ENCODE measurements around the gene ZNF253.
"Not testable (repeated sequence)": the region's sequence is repeated elsewhere in the genome, so short reads cannot be mapped to it uniquely, and the experiment has no call there.

Gene ZNF253
- total RNA-seq: 12.0 reads per million, percentile 35 among the genes with 10 or more reads in this experiment

- DNase-seq: peak; percentile 93
Measured at GRCh38 chr19:19865750-19866610, at the start of gene ZNF253. TSS of gene ZNF253 (plus strand) at chr19:19865882. CDS start at chr19:19865997, 115 bp downstream.

GRCh38 chr19:19816679-19817078, 49.0 kb upstream of the ZNF253 start:
- no peak for DNase-seq

- DNase-seq: peak; percentile 62
Measured at GRCh38 chr19:19817357-19817756, 48.3 kb upstream of the ZNF253 start.

- peak; percentile 6 for DNase-seq
Measured at GRCh38 chr19:19820774-19821320, 44.8 kb upstream of the ZNF253 start.

GRCh38 chr19:19821366-19821951, 44.2 kb upstream of the ZNF253 start, which contains the start of gene ZNF506:
TSS of gene ZNF506 (minus strand) at chr19:19821750. CDS start at chr19:19821603, 147 bp downstream.
- peak; percentile 97 for DNase-seq

GRCh38 chr19:19821976-19822375, 43.7 kb upstream of the ZNF253 start:
- not testable (repeated sequence) for DNase-seq

- DNase-seq: no peak
Measured at GRCh38 chr19:19823916-19824315, 41.8 kb upstream of the ZNF253 start.

GRCh38 chr19:19826875-19827274, 38.8 kb upstream of the ZNF253 start:
- DNase-seq: no peak

GRCh38 chr19:19835560-19836038, 30.1 kb upstream of the ZNF253 start:
- DNase-seq: no peak

GRCh38 chr19:19847781-19848180, 17.9 kb upstream of the ZNF253 start:
- DNase-seq: no peak

GRCh38 chr19:19849056-19849455, 16.6 kb upstream of the ZNF253 start:
- DNase-seq: no peak

- not testable (repeated sequence) for DNase-seq
Measured at GRCh38 chr19:19851740-19852139, 13.9 kb upstream of the ZNF253 start.

GRCh38 chr19:19858751-19859150, 6.9 kb upstream of the ZNF253 start:
- DNase-seq: no peak

- peak; percentile 61 for DNase-seq
Measured at GRCh38 chr19:19860756-19861390, 4.8 kb upstream of the ZNF253 start.

- DNase-seq: peak; percentile 39
Measured at GRCh38 chr19:19866611-19867248, 1.0 kb downstream of the ZNF253 start.

- DNase-seq: not testable (repeated sequence)
Measured at GRCh38 chr19:19870086-19870485, 4.4 kb downstream of the ZNF253 start.

- no peak for DNase-seq
Measured at GRCh38 chr19:19871932-19872331, 6.2 kb downstream of the ZNF253 start.

GRCh38 chr19:19873381-19873780, 7.7 kb downstream of the ZNF253 start:
- no peak for DNase-seq

GRCh38 chr19:19877724-19878123, 12.0 kb downstream of the ZNF253 start:
- no peak for DNase-seq

GRCh38 chr19:19884583-19884982, 18.9 kb downstream of the ZNF253 start:
- no peak for DNase-seq

GRCh38 chr19:19892055-19892941, 26.6 kb downstream of the ZNF253 start:
- DNase-seq: not testable (repeated sequence)

All from effector CD4-positive, alpha-beta T cell (primary cell).